Gastroesophageal sphincter (tissue), 3 donors: ENCODE measurements around the gene ANKRD60.

Experiments used
- POLR2A ChIP-seq, 2 donors: fragments of 450-650 bp; IDR thresholded peaks; one replicate each; pipeline ENCODE4 v1.6.1; 2017; ENCODE audit warnings: antibody characterized with exemption in 2 of 2, mild to moderate bottlenecking in 2 of 2, moderate library complexity in 1 of 2
- TF ChIP-seq, protein P1 (sequence below), 4 experiments: fragments of 200-600 bp in 2 of 4; fragments of 450-650 bp in 2 of 4; sonication (generic) in 1 of 4; IDR thresholded peaks; one replicate each; pipeline ENCODE4 v1.5.1; 2017 to 2019; ENCODE audit warnings: antibody characterized with exemption in 4 of 4, mild to moderate bottlenecking in 2 of 4, moderate library complexity in 2 of 4

DNA sequence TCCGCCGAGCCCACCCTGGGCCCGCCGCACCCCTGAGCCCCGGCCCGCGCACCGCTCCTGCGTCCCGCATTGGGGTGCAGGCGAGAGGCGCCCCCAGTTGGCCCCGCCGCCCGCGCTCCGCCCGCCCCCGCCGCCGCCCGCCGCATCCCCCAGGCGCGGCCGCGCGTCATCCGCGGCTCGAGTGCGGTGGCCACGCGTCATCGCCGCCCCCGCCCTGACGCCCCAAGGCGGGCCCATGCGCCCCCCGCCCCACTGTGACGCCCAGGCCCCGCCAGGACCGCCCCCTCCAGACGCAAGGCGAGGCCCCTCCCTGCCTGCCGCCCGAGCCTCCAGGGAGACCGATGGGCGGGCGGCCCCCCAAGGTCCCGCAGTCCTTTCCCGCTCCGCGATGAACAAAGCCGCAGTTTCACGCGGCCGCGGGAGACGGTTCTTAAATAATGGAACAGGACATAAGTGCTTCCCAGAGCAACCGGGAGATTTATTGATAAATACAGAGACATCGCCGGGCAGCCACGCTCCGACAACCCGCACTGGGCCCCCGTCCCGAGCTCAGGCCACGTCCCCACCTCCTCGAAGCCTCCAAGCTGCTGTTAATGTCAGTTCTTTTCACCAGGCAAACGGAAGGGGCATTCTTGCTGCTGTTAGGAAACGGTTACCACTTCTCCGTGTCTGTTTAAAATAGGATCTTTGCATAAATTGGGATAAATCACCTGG lies at the start of gene ANKRD60:
- no peak for TF ChIP-seq POLR2A (IDR thresholded peaks at IDR 0.05)
- TF ChIP-seq, protein P1, sequence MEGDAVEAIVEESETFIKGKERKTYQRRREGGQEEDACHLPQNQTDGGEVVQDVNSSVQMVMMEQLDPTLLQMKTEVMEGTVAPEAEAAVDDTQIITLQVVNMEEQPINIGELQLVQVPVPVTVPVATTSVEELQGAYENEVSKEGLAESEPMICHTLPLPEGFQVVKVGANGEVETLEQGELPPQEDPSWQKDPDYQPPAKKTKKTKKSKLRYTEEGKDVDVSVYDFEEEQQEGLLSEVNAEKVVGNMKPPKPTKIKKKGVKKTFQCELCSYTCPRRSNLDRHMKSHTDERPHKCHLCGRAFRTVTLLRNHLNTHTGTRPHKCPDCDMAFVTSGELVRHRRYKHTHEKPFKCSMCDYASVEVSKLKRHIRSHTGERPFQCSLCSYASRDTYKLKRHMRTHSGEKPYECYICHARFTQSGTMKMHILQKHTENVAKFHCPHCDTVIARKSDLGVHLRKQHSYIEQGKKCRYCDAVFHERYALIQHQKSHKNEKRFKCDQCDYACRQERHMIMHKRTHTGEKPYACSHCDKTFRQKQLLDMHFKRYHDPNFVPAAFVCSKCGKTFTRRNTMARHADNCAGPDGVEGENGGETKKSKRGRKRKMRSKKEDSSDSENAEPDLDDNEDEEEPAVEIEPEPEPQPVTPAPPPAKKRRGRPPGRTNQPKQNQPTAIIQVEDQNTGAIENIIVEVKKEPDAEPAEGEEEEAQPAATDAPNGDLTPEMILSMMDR (IDR thresholded peaks at IDR 0.05), result no peak
